ENCODE results near the gene ECEL1. TPM values are rescaled to one million over a fixed set of nuclear protein-coding genes. Genes with fewer than 3 reads are reported as not detected.
"Not testable (repeated sequence)": the region's sequence is repeated elsewhere in the genome, so short reads cannot be mapped to it uniquely, and the experiment has no call there.

The ECEL1 gene
- polyA plus RNA-seq, 3 donors from 2014 or later, result not detected

- no peak overlapping the region for H3K27ac Mint-ChIP-seq
- no peaks in the 10 kb centered on the region for H3K9me3 Mint-ChIP-seq
- H3K36me3 Mint-ChIP-seq, result no peaks in the 10 kb centered on the region
- no peak for DNase-seq
- H3K4me3 Mint-ChIP-seq, result no peak overlapping the region
- no peaks in the 10 kb centered on the region for H3K4me1 Mint-ChIP-seq
- H3K27me3 Mint-ChIP-seq (ENCODE audit: low read depth in 3 of 3), result peaks cover 0 to 1% (median 0%) of the 10 kb centered on the region in 3 donors
Observed at GRCh38 chr2:232448304-232448690, 39.3 kb downstream of the ECEL1 start.

DNA sequence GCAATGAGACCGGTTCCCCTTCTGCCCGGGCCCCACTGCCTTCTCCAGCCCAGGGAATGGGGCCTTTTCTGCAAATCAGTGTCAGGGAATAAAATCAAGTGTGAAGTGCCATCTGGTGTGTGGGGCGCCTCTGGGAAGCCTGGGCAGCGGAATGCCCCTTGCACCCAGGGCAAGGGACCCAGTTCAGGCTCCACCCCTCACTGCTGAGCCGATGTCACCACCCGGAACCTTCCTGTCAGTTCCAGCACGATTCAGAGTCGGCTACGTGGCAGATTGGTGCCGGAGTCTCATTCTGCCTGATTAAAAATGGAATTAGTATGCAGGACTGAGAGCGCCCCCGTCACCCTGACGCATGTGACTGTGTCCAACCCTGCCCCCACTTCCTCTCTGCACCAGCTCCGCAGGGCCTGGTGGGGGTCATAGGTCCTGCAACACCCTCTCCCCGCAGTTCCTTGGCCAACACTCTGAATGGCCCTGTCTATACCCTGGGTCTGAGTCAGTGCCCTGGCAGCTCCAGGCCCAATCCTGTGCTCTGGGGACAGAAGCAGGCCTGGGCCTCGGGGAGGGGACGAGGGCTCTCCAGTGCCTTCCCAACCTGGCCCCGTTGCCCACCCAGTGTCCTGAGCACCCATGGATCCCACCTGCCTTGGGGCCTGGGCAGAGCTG, 39.9 kb downstream of the ECEL1 start:
- Mint-ChIP-seq H3K4me3 (no peak overlapping the region), H3K36me3 (no peaks in the 10 kb centered on the region), H3K27ac (no peak overlapping the region), H3K9me3 (no peaks in the 10 kb centered on the region), H3K4me1 (no peaks in the 10 kb centered on the region), H3K27me3 (ENCODE audit: low read depth in 3 of 3) (peaks cover 0 to 1% (median 0%) of the 10 kb centered on the region in 3 donors)
- no peak for DNase-seq

DNA sequence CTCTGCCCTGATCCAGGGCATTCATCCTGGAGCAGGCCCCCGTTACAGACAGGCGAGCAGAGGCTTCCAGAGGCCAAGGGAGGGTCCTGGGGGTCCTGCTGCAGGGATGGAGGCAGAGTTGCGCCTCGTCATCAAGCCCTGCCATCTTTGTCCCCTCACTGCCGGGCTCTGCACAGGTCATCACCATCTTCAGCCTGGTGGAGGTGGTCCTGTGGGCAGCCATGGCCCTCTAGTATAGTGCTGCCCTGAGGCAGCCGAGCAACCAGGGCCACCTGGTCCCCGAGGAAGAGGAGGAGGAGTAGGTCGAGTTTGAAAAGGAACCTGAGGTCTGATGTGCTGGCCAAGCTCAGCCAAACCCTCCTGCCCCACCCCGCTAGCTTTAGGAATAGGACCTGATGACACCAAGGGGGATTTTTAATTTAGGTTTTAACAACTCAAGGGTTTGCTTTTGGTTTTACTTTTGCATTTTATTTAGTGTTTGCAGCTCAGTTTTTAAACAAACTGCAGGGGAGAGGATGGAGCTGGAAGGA, 40.5 kb downstream of the ECEL1 start:
- DNase-seq, result no peak
- no peaks in the 10 kb centered on the region for H3K4me1 Mint-ChIP-seq
- no peak overlapping the region for H3K4me3 Mint-ChIP-seq

GRCh38 chr2:232446266-232446777, 41.3 kb downstream of the ECEL1 start:
- H3K36me3 Mint-ChIP-seq; H3K4me1 Mint-ChIP-seq; H3K4me3 Mint-ChIP-seq; H3K27me3 Mint-ChIP-seq (ENCODE audit: low read depth in 3 of 3); DNase-seq; H3K27ac Mint-ChIP-seq; H3K9me3 Mint-ChIP-seq: not testable (repeated sequence)

More for the DNA sequence above, 40.5 kb downstream of the ECEL1 start:
- H3K9me3 Mint-ChIP-seq, result no peaks in the 10 kb centered on the region
- H3K27ac Mint-ChIP-seq, result no peak overlapping the region
- no peaks in the 10 kb centered on the region for H3K27me3 Mint-ChIP-seq (ENCODE audit: low read depth in 3 of 3)
- no peaks in the 10 kb centered on the region for H3K36me3 Mint-ChIP-seq

DNA sequence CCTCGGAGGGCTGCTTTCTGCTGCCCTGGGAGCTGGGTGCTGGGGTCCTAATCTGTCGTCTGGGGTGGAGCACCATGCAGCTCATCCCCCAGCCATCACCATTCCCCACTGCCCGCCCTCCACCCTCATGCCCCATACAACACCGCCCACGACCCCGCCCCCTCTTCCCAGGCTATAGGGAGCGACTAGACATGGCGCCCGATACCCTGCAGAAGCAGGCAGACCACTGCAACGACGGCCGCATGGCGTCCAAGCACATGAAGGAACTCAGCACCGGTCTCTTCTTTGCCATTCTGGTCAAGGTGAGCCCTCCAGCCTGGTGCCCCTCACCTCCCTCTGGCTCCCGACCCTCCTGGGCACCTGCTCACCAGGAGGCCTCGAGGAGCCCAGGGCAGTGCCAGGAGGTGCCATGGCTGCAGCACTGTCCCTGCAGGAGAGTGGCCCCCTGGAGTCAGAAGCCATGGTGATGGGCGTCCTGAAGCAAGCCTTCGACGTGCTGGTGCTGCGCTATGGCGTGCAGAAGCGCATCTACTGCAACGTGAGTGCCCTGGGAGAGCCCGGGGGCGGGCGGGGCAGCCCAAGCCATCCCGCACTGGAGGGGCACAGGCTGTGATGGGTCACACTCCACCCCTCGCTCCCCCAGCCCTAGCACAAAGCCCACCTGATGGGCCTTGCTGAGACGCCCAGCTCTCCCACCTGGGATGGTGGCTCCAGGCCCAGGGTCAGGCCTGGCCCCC, 42.3 kb downstream of the ECEL1 start:
- H3K27me3 Mint-ChIP-seq (ENCODE audit: low read depth in 3 of 3); H3K4me1 Mint-ChIP-seq; H3K36me3 Mint-ChIP-seq; H3K4me3 Mint-ChIP-seq; H3K9me3 Mint-ChIP-seq; DNase-seq; H3K27ac Mint-ChIP-seq: not testable (repeated sequence)

DNA sequence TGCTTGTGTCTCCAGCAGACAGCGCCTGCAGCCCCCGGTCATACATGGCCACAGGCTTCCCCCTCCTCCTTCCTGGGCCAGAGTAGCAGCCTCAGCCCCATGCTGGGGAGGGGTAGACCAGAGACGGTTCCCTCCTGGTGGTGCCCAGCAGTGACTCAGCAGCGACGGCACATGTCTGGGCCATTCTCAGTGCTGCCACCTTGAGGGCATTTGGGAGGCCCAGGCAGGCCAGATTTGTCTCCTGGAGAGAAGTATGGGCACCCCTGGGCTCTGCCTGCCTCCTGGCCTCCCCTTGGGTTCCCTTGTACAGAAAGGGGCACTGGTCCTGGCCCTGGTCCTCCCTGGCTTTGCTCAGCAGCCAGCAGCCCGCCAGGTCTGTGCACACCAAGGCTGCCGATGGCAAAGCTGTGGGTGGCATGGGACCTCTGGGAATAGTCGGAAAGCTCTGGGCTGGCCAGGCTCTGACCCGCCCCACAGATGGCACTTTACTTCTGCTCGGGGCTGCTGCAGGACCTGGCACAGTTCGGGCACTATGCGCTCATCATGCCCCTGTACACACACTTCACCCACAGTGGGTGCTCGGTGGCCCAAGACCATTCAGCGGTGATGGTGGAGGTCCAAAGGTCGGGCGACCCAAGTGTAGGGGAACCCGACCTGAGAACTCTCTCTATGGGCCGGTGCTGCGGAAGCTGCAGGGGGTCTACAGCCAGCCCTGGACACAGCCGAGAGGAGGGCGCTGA, 43.1 kb downstream of the ECEL1 start:
- Mint-ChIP-seq H3K4me1 (peaks cover 0 to 8% of the 10 kb centered on the region in 2 donors), H3K9me3 (no peaks in the 10 kb centered on the region), H3K27me3 (ENCODE audit: low read depth in 3 of 3) (peaks cover 0 to 2% (median 0%) of the 10 kb centered on the region in 3 donors), H3K4me3 (no peak overlapping the region), H3K36me3 (no peaks in the 10 kb centered on the region), H3K27ac (no peak overlapping the region)
- peak in 2 of 3 donors; percentile 21 to 24 for DNase-seq

DNA sequence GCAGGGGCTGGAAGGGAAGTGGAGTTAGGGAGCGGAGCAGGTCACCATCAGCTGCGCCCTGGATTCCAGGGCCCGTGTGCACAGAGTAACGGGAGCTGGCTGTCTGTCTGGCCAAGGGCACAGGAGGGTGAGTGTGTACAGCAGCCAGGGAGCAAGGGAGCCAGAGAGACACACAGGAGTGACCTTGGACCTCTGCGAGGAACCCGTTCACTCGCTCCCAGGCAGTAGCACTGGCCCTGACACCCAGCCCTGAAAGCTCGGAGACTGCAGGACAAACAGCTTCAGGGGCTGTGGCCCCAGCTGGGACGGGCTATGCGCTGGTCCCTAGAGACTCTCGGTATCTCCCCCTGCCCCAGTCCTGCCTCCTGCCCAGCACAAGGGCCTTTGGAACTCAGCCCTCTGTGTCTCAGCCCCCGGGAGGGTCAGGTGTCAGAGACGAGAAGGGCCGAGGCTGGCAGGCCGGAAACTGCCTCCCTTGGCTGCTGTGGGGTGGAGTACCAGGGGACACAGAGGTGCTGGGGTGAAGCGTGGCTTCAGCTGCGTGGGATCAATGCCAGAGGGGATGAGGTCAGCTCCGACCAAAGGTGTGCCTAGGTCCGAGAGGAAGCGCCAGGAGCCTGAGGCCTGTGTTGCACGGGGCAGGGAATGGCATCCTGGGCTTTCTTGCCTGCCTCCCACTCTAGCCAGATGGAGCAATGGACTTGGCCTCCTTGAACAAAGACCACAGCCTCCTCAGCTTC, 43.8 kb downstream of the ECEL1 start:
- H3K9me3 Mint-ChIP-seq; H3K36me3 Mint-ChIP-seq; H3K4me3 Mint-ChIP-seq; H3K27me3 Mint-ChIP-seq (ENCODE audit: low read depth in 3 of 3); H3K27ac Mint-ChIP-seq; DNase-seq; H3K4me1 Mint-ChIP-seq: not testable (repeated sequence)

GRCh38 chr2:232443047-232443446, 44.6 kb downstream of the ECEL1 start:
- not testable (repeated sequence) for H3K4me1 Mint-ChIP-seq, DNase-seq, H3K27ac Mint-ChIP-seq

DNA sequence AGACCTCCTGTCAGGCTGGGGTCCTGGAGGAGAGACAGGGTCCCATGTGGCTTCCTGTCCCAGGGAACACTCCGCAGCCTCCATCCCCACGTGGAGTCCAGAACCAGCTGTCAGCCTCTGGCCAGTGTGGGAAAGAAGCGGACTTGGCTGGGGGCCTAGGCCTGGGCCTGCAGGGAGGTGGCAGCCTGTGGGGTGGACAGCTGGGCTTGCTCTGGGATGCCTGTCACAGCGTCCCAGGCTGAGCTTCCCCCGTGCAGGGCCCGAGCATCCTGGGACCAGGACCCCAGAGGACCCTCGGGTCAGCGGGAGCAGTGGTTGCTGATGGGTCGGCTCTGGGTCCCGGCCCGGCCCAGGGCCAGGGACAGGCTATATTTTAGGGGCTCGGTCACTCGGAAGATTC, 45.2 kb downstream of the ECEL1 start:
- not testable (repeated sequence) for H3K4me1 Mint-ChIP-seq; DNase-seq; H3K27me3 Mint-ChIP-seq (ENCODE audit: low read depth in 3 of 3); H3K4me3 Mint-ChIP-seq; H3K9me3 Mint-ChIP-seq; H3K36me3 Mint-ChIP-seq; H3K27ac Mint-ChIP-seq

More at GRCh38 chr2:232443047-232443446, 44.6 kb downstream of the ECEL1 start:
- H3K36me3 Mint-ChIP-seq; H3K4me3 Mint-ChIP-seq; H3K9me3 Mint-ChIP-seq; H3K27me3 Mint-ChIP-seq (ENCODE audit: low read depth in 3 of 3): not testable (repeated sequence)

DNA sequence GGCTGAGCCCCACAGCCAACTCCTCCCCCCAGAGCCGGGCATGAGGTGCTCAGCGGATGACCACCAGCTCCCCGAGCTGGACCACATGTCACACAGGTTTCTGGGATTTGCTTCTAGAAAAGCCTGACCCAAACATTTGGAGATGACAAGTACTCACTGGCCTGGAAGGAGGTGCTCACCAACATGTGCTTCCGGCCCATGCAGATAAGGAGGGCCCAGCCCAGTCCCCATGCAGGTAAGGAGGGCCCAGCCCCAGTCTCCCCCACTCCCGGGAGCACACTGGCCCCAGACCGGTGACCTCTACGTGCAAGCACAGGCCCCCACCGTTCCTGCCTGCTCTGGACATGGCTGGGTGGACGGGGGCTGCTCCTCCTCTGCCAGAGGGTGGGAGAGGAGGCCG, 45.7 kb downstream of the ECEL1 start:
- not testable (repeated sequence) for H3K27ac Mint-ChIP-seq; H3K27me3 Mint-ChIP-seq (ENCODE audit: low read depth in 3 of 3); H3K4me1 Mint-ChIP-seq; H3K36me3 Mint-ChIP-seq; DNase-seq; H3K4me3 Mint-ChIP-seq; H3K9me3 Mint-ChIP-seq

- Mint-ChIP-seq H3K4me1 (peaks cover 0 to 8% of the 10 kb centered on the region in 2 donors), H3K27me3 (ENCODE audit: low read depth in 3 of 3) (peaks cover 0 to 2% (median 0%) of the 10 kb centered on the region in 3 donors), H3K36me3 (no peaks in the 10 kb centered on the region), H3K9me3 (no peaks in the 10 kb centered on the region), H3K27ac (no peak overlapping the region), H3K4me3 (no peak overlapping the region)
- DNase-seq, result no peak
Observed at GRCh38 chr2:232441147-232441651, 46.4 kb downstream of the ECEL1 start.

GRCh38 chr2:232440220-232441018, 47.2 kb downstream of the ECEL1 start:
- peak; percentile 73 to 79 (median 74) for DNase-seq
- not testable (repeated sequence) for H3K4me1 Mint-ChIP-seq; H3K9me3 Mint-ChIP-seq; H3K36me3 Mint-ChIP-seq; H3K27ac Mint-ChIP-seq; H3K27me3 Mint-ChIP-seq (ENCODE audit: low read depth in 3 of 3)
- H3K4me3 Mint-ChIP-seq, result peak overlapping the region in 1 of 5 donors; percentile 52

- H3K9me3 Mint-ChIP-seq, result no peaks in the 10 kb centered on the region
- H3K36me3 Mint-ChIP-seq, result no peaks in the 10 kb centered on the region
- H3K4me3 Mint-ChIP-seq, result no peak overlapping the region
- peaks cover 0 to 2% (median 2%) of the 10 kb centered on the region in 3 donors for H3K27me3 Mint-ChIP-seq (ENCODE audit: low read depth in 3 of 3)
- peaks cover 0 to 8% of the 10 kb centered on the region in 2 donors for H3K4me1 Mint-ChIP-seq
- DNase-seq, result no peak
- no peak overlapping the region for H3K27ac Mint-ChIP-seq
Observed at GRCh38 chr2:232439758-232440135, 47.9 kb downstream of the ECEL1 start.
